Activated T-cell treated with anti-CD3 and anti-CD28 coated beads, Interleukin-2, amount 50 U/mL, for 24 hours (primary cell): ENCODE data around the gene SLC24A3.
"Not testable (repeated sequence)": the region's sequence is repeated elsewhere in the genome, so short reads cannot be mapped to it uniquely, and the experiment has no call there.

Experiments
- DNase-seq: peaks from one replicate; pipeline ENCODE4 v3.0.0-alpha.2; 2020
- H3K27ac Mint-ChIP-seq: 2 replicates; pipeline ENCODE4 v1.8.0; 2020; ENCODE audit warnings: mild to moderate bottlenecking, mixed read lengths
- H3K27me3 Mint-ChIP-seq: 2 replicates; pipeline ENCODE4 v1.8.0; 2020; ENCODE audit warnings: mixed read lengths
- H3K36me3 Mint-ChIP-seq: 2 replicates; pipeline ENCODE4 v1.8.0; 2020; ENCODE audit warnings: low read depth, mixed read lengths
- H3K4me1 Mint-ChIP-seq: 2 replicates; pipeline ENCODE4 v1.8.0; 2020; ENCODE audit warnings: low read depth, mixed read lengths
- H3K4me3 Mint-ChIP-seq: 2 replicates; pipeline ENCODE4 v1.8.0; 2020; ENCODE audit warnings: mild to moderate bottlenecking, moderate library complexity, mixed read lengths
- H3K9me3 Mint-ChIP-seq: 2 replicates; pipeline ENCODE4 v1.8.0; 2020; ENCODE audit warnings: mixed read lengths

Gene SLC24A3

DNA sequence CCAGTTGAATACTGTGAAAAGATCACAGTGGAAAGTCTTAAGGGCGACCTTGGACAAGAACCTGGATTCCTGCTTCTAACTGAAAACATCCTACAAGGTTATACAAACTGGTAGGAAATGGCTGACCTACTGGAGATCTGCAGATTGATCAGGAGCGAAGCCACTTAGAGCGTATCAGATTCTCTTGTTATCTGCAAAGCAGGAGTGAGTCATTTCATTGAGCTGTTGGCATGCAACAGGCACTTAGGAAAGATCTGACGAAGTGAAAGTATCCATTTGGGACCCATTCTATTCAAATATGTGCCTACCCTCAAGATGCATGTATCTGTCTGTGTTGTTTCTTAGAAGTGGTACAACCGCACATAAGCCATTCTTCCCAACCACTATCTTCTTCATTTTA lies 414.5 kb downstream of the SLC24A3 start:
- H3K4me1 Mint-ChIP-seq, result no peaks in the 10 kb centered on the region
- DNase-seq, result no peak
- no peaks in the 10 kb centered on the region for H3K36me3 Mint-ChIP-seq
- H3K4me3 Mint-ChIP-seq, result no peak overlapping the region
- peaks cover 9% of the 10 kb centered on the region for H3K9me3 Mint-ChIP-seq
- H3K27me3 Mint-ChIP-seq, result peaks cover 11% of the 10 kb centered on the region
- no peak overlapping the region for H3K27ac Mint-ChIP-seq

DNA sequence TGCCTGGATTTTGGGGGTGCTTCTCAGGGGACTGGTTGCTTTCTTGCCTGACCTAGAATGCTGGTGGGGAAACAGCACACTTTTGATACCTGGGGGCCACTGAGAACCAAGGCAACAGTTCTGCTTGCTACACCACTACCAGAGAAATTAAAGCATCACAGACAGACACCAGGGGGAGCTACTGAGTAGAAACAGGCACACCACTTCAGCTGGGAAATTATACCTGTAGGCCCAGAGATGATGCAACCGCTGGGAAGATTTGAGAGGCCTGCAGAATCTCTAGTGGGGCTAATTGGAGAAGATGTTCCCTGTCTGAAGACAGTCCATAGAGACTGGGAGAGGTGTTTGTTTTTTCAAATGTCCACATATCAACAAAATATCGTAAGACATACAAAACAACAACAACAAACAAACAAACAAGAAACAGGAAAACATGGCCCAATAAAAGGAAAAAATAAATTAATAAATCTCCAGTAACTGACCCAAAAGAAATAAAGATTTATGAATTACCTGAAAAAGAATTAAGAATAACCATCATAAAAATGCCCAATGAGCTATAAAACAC lies 416.2 kb downstream of the SLC24A3 start:
- Mint-ChIP-seq H3K36me3 (no peaks in the 10 kb centered on the region), H3K27me3 (peaks cover 11% of the 10 kb centered on the region), H3K4me1 (no peaks in the 10 kb centered on the region), H3K4me3 (no peak overlapping the region), H3K9me3 (peaks cover 6% of the 10 kb centered on the region), H3K27ac (no peak overlapping the region)
- DNase-seq, result no peak

DNA sequence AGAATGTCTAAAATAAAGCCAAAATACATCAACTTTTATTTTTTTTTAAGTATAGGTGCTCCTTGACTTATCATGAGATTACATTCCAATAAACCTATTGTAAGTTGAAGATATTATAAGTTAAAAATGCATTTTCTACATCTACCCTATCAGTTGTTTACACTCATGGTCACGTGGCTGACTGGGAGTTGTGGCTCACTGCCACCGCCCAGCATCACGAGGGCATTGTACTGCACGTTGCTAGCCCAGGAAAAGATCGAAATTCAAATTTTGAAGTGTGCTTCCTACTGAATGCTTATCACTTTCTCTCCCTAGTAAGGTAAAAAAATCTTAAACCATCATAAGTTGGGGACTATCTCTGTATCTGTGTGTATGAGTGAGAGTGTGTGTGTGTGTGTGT lies 419.0 kb downstream of the SLC24A3 start:
- H3K27ac Mint-ChIP-seq, result no peak overlapping the region
- no peak for DNase-seq
- H3K27me3 Mint-ChIP-seq, result peaks cover 15% of the 10 kb centered on the region
- no peaks in the 10 kb centered on the region for H3K36me3 Mint-ChIP-seq
- peaks cover 3% of the 10 kb centered on the region for H3K9me3 Mint-ChIP-seq
- H3K4me3 Mint-ChIP-seq, result no peak overlapping the region
- no peaks in the 10 kb centered on the region for H3K4me1 Mint-ChIP-seq

GRCh38 chr20:19633985-19634384 lies 421.5 kb downstream of the SLC24A3 start:
- DNase-seq, result no peak
- H3K27me3 Mint-ChIP-seq, result peaks cover 6% of the 10 kb centered on the region
- H3K4me1 Mint-ChIP-seq, result no peaks in the 10 kb centered on the region
- H3K9me3 Mint-ChIP-seq, result peaks cover 3% of the 10 kb centered on the region
- H3K36me3 Mint-ChIP-seq, result no peaks in the 10 kb centered on the region
- H3K27ac Mint-ChIP-seq, result no peak overlapping the region
- H3K4me3 Mint-ChIP-seq, result no peak overlapping the region

GRCh38 chr20:19639471-19640045 lies 427.1 kb downstream of the SLC24A3 start:
- H3K27ac Mint-ChIP-seq, H3K36me3 Mint-ChIP-seq, H3K27me3 Mint-ChIP-seq, H3K9me3 Mint-ChIP-seq, H3K4me3 Mint-ChIP-seq, H3K4me1 Mint-ChIP-seq, DNase-seq: not testable (repeated sequence)

GRCh38 chr20:19642860-19643259 lies 430.4 kb downstream of the SLC24A3 start:
- H3K36me3 Mint-ChIP-seq, result no peaks in the 10 kb centered on the region
- H3K27ac Mint-ChIP-seq, result no peak overlapping the region
- H3K9me3 Mint-ChIP-seq, result no peaks in the 10 kb centered on the region
- H3K4me1 Mint-ChIP-seq, result no peaks in the 10 kb centered on the region
- no peak overlapping the region for H3K4me3 Mint-ChIP-seq
- no peak for DNase-seq
- peaks cover 4% of the 10 kb centered on the region for H3K27me3 Mint-ChIP-seq

GRCh38 chr20:19644085-19644484 lies 431.6 kb downstream of the SLC24A3 start:
- no peaks in the 10 kb centered on the region for H3K9me3 Mint-ChIP-seq
- peaks cover 4% of the 10 kb centered on the region for H3K27me3 Mint-ChIP-seq
- H3K27ac Mint-ChIP-seq, result no peak overlapping the region
- no peak overlapping the region for H3K4me3 Mint-ChIP-seq
- H3K36me3 Mint-ChIP-seq, result no peaks in the 10 kb centered on the region
- peaks cover 3% of the 10 kb centered on the region for H3K4me1 Mint-ChIP-seq
- no peak for DNase-seq

GRCh38 chr20:19646963-19647362 lies 434.5 kb downstream of the SLC24A3 start:
- Mint-ChIP-seq H3K9me3 (no peaks in the 10 kb centered on the region), H3K27ac (no peak overlapping the region), H3K27me3 (peaks cover 4% of the 10 kb centered on the region), H3K4me3 (no peak overlapping the region), H3K36me3 (no peaks in the 10 kb centered on the region), H3K4me1 (peaks cover 3% of the 10 kb centered on the region)
- DNase-seq, result no peak

- H3K9me3 Mint-ChIP-seq, result no peaks in the 10 kb centered on the region
- H3K4me1 Mint-ChIP-seq, result peaks cover 3% of the 10 kb centered on the region
- DNase-seq, result no peak
- H3K27ac Mint-ChIP-seq, result no peak overlapping the region
- H3K4me3 Mint-ChIP-seq, result no peak overlapping the region
- no peaks in the 10 kb centered on the region for H3K36me3 Mint-ChIP-seq
- H3K27me3 Mint-ChIP-seq, result peaks cover 4% of the 10 kb centered on the region
Observed at GRCh38 chr20:19648024-19648423, 435.6 kb downstream of the SLC24A3 start.

GRCh38 chr20:19649041-19649440 lies 436.6 kb downstream of the SLC24A3 start:
- H3K27me3 Mint-ChIP-seq, result peaks cover 4% of the 10 kb centered on the region
- H3K4me3 Mint-ChIP-seq, result no peak overlapping the region
- H3K4me1 Mint-ChIP-seq, result peaks cover 3% of the 10 kb centered on the region
- no peaks in the 10 kb centered on the region for H3K9me3 Mint-ChIP-seq
- H3K27ac Mint-ChIP-seq, result no peak overlapping the region
- DNase-seq, result no peak
- H3K36me3 Mint-ChIP-seq, result no peaks in the 10 kb centered on the region

DNA sequence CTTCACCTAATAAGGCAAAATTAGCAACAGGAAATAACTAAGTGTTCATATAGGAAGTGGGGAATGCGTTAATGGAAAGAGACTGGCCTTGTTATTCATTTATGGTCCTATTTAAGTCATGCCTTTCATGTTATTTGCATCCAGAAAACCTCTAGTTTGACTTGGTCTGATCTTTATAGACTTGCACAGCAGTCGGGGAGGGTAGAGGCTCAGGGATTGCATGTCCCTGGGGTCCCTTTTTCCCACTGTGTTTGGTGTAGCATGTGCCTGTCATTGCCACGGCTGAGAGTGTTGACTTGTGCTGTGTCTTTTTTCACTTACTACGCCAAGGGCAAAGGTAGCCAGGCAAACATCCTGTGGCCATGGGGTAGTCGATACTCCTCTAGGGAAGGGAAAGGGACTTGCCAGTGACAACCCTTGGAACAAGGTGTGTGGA lies 440.2 kb downstream of the SLC24A3 start:
- H3K9me3 Mint-ChIP-seq, result no peaks in the 10 kb centered on the region
- no peaks in the 10 kb centered on the region for H3K36me3 Mint-ChIP-seq
- no peak for DNase-seq
- no peak overlapping the region for H3K4me3 Mint-ChIP-seq
- peaks cover 4% of the 10 kb centered on the region for H3K27me3 Mint-ChIP-seq
- peaks cover 3% of the 10 kb centered on the region for H3K4me1 Mint-ChIP-seq
- H3K27ac Mint-ChIP-seq, result no peak overlapping the region

DNA sequence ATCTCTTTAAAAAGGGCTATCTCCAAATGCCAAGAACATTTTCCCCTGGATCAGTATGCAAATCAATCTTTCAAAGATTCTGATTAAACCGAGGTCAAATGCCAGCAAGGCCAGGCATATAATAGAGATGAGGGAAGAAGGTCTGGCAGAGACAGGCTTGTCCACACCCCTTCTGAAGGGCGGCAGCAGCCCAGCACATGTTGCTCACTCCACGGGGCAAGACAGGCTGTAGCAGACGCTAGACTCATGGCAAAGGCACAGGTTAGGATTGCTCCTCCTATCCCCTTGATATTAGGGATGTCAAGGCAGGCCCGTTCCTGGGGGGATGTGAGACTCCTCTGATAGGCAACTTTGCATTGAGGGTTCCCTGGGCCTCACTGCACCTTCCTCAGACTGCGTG lies 440.9 kb downstream of the SLC24A3 start:
- Mint-ChIP-seq H3K9me3 (no peaks in the 10 kb centered on the region), H3K4me1 (peaks cover 3% of the 10 kb centered on the region), H3K27me3 (peaks cover 4% of the 10 kb centered on the region), H3K27ac (no peak overlapping the region), H3K4me3 (no peak overlapping the region), H3K36me3 (no peaks in the 10 kb centered on the region)
- DNase-seq, result no peak

- Mint-ChIP-seq H3K27me3 (peaks cover 7% of the 10 kb centered on the region), H3K9me3 (no peaks in the 10 kb centered on the region), H3K27ac (no peak overlapping the region), H3K4me1 (peaks cover 3% of the 10 kb centered on the region), H3K36me3 (no peaks in the 10 kb centered on the region), H3K4me3 (no peak overlapping the region)
- no peak for DNase-seq
Observed at GRCh38 chr20:19654921-19655320, 442.5 kb downstream of the SLC24A3 start.

- Mint-ChIP-seq H3K4me1 (peaks cover 3% of the 10 kb centered on the region), H3K27me3 (peaks cover 35% of the 10 kb centered on the region), H3K27ac (no peak overlapping the region), H3K36me3 (no peaks in the 10 kb centered on the region), H3K4me3 (no peak overlapping the region), H3K9me3 (no peaks in the 10 kb centered on the region)
- DNase-seq, result no peak
Observed at GRCh38 chr20:19658137-19658536, 445.7 kb downstream of the SLC24A3 start.

DNA sequence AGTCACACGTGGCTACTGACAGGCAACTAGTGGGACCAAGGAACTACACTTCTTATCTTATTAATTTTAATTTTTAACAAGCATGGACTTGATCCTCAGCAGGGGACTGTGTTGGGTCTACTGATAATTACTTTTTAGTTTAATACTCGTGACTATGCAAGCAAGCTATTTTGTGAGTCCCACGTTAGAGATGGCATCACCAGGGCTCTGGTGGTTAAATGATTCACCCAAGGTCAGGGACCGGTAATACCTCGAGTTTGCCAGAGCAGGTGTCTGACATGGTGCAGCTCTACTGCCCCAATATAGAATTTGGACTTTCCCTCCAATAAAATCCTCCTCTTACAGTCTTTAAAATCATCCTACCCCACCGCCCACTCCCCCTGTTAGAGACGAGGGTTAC lies 447.0 kb downstream of the SLC24A3 start:
- Mint-ChIP-seq H3K4me3 (no peak overlapping the region), H3K27ac (no peak overlapping the region), H3K9me3 (no peaks in the 10 kb centered on the region), H3K4me1 (peaks cover 3% of the 10 kb centered on the region), H3K36me3 (no peaks in the 10 kb centered on the region), H3K27me3 (peaks cover 39% of the 10 kb centered on the region)
- no peak for DNase-seq
